ENCODE measurements around the gene CYBC1. TPM values are rescaled to one million over a fixed set of nuclear protein-coding genes. Genes with fewer than 3 reads are reported as not detected.

Gene CYBC1
- total RNA-seq, 1 experiment from 2014 or later = 71.7 TPM

DNA sequence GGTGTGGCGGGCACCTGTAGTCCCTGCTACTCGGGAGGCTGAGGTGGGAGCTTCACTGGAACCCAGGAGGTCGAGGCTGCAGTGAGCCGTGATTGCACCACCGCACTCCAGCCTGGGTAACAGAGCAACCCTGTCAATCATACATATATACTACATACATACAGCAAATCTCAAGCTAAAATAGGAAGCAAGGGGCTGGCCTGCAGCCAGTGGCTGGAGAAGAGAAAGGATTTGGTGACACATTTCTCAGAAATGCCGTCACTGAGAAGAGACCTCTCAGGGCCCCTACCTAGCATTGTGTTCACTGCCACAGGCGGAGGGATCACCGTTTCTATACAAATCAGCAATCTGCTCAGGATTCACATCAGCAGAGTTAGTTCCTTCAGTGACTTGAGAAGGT lies 24.9 kb upstream of the CYBC1 start (continued):
- TF ChIP-seq, protein P1, sequence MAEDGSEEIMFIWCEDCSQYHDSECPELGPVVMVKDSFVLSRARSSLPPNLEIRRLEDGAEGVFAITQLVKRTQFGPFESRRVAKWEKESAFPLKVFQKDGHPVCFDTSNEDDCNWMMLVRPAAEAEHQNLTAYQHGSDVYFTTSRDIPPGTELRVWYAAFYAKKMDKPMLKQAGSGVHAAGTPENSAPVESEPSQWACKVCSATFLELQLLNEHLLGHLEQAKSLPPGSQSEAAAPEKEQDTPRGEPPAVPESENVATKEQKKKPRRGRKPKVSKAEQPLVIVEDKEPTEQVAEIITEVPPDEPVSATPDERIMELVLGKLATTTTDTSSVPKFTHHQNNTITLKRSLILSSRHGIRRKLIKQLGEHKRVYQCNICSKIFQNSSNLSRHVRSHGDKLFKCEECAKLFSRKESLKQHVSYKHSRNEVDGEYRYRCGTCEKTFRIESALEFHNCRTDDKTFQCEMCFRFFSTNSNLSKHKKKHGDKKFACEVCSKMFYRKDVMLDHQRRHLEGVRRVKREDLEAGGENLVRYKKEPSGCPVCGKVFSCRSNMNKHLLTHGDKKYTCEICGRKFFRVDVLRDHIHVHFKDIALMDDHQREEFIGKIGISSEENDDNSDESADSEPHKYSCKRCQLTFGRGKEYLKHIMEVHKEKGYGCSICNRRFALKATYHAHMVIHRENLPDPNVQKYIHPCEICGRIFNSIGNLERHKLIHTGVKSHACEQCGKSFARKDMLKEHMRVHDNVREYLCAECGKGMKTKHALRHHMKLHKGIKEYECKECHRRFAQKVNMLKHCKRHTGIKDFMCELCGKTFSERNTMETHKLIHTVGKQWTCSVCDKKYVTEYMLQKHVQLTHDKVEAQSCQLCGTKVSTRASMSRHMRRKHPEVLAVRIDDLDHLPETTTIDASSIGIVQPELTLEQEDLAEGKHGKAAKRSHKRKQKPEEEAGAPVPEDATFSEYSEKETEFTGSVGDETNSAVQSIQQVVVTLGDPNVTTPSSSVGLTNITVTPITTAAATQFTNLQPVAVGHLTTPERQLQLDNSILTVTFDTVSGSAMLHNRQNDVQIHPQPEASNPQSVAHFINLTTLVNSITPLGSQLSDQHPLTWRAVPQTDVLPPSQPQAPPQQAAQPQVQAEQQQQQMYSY (CRISPR knock-in tag; IDR thresholded peaks at IDR 0.05) = no peak
- TF ChIP-seq SP1 (CRISPR knock-in tag; conservative IDR thresholded peaks at IDR 0.05) (no peak), ZNF121 (CRISPR knock-in tag; IDR thresholded peaks at IDR 0.05) (no peak), ZNF317 (CRISPR knock-in tag; IDR thresholded peaks at IDR 0.05; ENCODE audit: borderline replicate concordance, low read depth) (no peak), SMAD4 (CRISPR knock-in tag; IDR thresholded peaks at IDR 0.05) (no peak), ZNF219 (CRISPR knock-in tag; IDR thresholded peaks at IDR 0.05; ENCODE audit: borderline replicate concordance) (no peak)
- TF ChIP-seq, protein P2, sequence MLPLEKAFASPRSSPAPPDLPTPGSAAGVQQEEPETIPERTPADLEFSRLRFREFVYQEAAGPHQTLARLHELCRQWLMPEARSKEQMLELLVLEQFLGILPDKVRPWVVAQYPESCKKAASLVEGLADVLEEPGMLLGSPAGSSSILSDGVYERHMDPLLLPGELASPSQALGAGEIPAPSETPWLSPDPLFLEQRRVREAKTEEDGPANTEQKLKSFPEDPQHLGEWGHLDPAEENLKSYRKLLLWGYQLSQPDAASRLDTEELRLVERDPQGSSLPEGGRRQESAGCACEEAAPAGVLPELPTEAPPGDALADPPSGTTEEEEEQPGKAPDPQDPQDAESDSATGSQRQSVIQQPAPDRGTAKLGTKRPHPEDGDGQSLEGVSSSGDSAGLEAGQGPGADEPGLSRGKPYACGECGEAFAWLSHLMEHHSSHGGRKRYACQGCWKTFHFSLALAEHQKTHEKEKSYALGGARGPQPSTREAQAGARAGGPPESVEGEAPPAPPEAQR (CRISPR knock-in tag; IDR thresholded peaks at IDR 0.05) = no peak

DNA sequence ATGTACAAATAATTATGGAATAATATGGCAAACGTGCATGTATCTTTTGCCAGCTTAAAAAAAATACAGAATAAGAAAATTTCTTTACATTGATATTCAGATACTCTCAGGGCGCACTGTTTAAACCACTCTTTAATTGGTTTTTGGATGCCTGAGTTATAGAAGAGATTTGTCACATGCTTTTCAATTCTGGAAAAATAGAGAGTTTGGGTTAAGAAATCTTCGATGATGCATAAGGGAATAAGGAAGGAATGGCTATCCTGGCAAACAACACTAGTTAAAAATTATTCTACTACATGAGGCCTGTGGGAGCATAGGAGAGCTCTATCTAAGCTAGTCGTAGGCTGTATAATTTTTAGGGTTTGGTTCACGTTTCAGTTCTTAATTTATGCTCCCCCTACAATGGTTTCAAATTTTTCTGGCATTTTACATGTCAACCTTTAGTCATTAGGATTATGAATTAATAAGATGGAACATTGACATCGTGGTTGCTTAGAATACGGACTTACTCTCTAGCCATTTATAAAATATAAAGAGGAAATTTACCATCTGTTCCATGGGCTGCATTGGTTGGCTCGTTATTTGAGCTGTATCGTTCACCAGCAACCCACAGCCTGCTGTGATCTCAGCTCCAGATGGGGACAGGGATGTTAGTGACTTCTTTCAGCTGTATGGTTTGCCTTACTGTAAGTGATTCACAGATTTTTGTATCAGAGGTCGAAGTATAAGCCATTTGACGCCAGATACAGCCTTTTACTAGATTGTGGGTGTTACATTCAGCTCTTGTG lies 23.9 kb upstream of the CYBC1 start:
- TF ChIP-seq ZNF232 (CRISPR knock-in tag; IDR thresholded peaks at IDR 0.05) = no peak
- DNase-seq (ENCODE audit: low spot score) (no peak), ATAC-seq (no peak)
- ChIA-PET POLR2A (no interaction called here), CTCF (interaction anchor here (1.3 kb wide), 1 partner anchor 153 kb away, joined by 3 read pairs; no protein-coding TSS in a partner anchor)
- no peak overlapping the region for H3K27ac Mint-ChIP-seq
- H3K27me3 Mint-ChIP-seq (ENCODE audit: low read depth) = no peaks in the 10 kb centered on the region
- no peaks in the 10 kb centered on the region for H3K4me1 Mint-ChIP-seq
- no peak overlapping the region for H3K4me3 Mint-ChIP-seq
- peaks cover 42% of the 10 kb centered on the region for H3K36me3 Mint-ChIP-seq
- peaks cover 3% of the 10 kb centered on the region for H3K9me3 Mint-ChIP-seq

DNA sequence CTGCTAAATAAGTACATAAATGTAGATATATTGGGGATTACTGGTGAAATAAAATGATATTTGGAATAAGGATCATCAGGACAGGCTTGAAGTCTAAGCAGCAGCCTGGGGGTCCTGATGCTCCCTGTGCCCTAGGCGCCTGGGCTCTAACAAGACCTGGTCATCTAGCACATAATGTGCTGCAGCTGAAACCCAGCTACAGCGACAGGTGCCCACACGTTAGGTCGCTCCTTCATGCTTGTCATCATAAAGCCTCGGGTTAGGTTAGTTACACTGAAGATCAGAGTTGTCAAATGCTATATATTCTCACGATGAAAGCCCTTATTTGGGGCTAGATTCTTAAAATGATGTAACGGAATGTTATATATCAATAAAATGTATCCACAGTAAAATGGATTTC lies 19.5 kb upstream of the CYBC1 start:
- POLR2A ChIA-PET = no interaction called here
- H3K4me1 Mint-ChIP-seq = no peaks in the 10 kb centered on the region
- DNase-seq (ENCODE audit: low spot score) (no peak), ATAC-seq (no peak)
- CTCF ChIA-PET = no interaction called here
- no peaks in the 10 kb centered on the region for H3K27me3 Mint-ChIP-seq (ENCODE audit: low read depth)
- H3K9me3 Mint-ChIP-seq = peaks cover 3% of the 10 kb centered on the region
- no peak overlapping the region for H3K4me3 Mint-ChIP-seq
- H3K27ac Mint-ChIP-seq = peak overlapping the region; percentile 41; the same call in 1 of the 2 replicates
- peaks cover 53% of the 10 kb centered on the region for H3K36me3 Mint-ChIP-seq
- TF ChIP-seq TP53 (CRISPR knock-in tag; IDR thresholded peaks at IDR 0.05) = no peak
- no peak for TF ChIP-seq HMGA2 (CRISPR knock-in tag; IDR thresholded peaks at IDR 0.05)
- TF ChIP-seq SP1 (CRISPR knock-in tag; conservative IDR thresholded peaks at IDR 0.05) = no peak
- TF ChIP-seq, protein P3, sequence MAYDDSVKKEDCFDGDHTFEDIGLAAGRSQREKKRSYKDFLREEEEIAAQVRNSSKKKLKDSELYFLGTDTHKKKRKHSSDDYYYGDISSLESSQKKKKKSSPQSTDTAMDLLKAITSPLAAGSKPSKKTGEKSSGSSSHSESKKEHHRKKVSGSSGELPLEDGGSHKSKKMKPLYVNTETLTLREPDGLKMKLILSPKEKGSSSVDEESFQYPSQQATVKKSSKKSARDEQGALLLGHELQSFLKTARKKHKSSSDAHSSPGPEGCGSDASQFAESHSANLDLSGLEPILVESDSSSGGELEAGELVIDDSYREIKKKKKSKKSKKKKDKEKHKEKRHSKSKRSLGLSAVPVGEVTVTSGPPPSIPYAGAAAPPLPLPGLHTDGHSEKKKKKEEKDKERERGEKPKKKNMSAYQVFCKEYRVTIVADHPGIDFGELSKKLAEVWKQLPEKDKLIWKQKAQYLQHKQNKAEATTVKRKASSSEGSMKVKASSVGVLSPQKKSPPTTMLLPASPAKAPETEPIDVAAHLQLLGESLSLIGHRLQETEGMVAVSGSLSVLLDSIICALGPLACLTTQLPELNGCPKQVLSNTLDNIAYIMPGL (CRISPR knock-in tag; IDR thresholded peaks at IDR 0.05) = no peak
- TF ChIP-seq, protein P4, sequence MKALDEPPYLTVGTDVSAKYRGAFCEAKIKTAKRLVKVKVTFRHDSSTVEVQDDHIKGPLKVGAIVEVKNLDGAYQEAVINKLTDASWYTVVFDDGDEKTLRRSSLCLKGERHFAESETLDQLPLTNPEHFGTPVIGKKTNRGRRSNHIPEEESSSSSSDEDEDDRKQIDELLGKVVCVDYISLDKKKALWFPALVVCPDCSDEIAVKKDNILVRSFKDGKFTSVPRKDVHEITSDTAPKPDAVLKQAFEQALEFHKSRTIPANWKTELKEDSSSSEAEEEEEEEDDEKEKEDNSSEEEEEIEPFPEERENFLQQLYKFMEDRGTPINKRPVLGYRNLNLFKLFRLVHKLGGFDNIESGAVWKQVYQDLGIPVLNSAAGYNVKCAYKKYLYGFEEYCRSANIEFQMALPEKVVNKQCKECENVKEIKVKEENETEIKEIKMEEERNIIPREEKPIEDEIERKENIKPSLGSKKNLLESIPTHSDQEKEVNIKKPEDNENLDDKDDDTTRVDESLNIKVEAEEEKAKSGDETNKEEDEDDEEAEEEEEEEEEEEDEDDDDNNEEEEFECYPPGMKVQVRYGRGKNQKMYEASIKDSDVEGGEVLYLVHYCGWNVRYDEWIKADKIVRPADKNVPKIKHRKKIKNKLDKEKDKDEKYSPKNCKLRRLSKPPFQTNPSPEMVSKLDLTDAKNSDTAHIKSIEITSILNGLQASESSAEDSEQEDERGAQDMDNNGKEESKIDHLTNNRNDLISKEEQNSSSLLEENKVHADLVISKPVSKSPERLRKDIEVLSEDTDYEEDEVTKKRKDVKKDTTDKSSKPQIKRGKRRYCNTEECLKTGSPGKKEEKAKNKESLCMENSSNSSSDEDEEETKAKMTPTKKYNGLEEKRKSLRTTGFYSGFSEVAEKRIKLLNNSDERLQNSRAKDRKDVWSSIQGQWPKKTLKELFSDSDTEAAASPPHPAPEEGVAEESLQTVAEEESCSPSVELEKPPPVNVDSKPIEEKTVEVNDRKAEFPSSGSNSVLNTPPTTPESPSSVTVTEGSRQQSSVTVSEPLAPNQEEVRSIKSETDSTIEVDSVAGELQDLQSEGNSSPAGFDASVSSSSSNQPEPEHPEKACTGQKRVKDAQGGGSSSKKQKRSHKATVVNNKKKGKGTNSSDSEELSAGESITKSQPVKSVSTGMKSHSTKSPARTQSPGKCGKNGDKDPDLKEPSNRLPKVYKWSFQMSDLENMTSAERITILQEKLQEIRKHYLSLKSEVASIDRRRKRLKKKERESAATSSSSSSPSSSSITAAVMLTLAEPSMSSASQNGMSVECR (CRISPR knock-in tag; IDR thresholded peaks at IDR 0.05; ENCODE audit: borderline replicate concordance) = no peak
- TF ChIP-seq JUN (CRISPR knock-in tag; IDR thresholded peaks at IDR 0.05) = no peak
- TF ChIP-seq RORB (CRISPR knock-in tag; IDR thresholded peaks at IDR 0.05) = no peak
- no peak for TF ChIP-seq FOXP1 (CRISPR knock-in tag; IDR thresholded peaks at IDR 0.05; ENCODE audit: borderline replicate concordance)
- TF ChIP-seq, protein P5, sequence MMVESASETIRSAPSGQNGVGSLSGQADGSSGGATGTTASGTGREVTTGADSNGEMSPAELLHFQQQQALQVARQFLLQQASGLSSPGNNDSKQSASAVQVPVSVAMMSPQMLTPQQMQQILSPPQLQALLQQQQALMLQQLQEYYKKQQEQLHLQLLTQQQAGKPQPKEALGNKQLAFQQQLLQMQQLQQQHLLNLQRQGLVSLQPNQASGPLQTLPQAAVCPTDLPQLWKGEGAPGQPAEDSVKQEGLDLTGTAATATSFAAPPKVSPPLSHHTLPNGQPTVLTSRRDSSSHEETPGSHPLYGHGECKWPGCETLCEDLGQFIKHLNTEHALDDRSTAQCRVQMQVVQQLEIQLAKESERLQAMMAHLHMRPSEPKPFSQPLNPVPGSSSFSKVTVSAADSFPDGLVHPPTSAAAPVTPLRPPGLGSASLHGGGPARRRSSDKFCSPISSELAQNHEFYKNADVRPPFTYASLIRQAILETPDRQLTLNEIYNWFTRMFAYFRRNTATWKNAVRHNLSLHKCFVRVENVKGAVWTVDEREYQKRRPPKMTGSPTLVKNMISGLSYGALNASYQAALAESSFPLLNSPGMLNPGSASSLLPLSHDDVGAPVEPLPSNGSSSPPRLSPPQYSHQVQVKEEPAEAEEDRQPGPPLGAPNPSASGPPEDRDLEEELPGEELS (CRISPR knock-in tag; IDR thresholded peaks at IDR 0.05) = no peak
- TF ChIP-seq IRF2 (CRISPR knock-in tag; IDR thresholded peaks at IDR 0.05; ENCODE audit: borderline replicate concordance, low read depth) = no peak

Measured in WTC11 (cell line).